GM12878 (cell line): ENCODE data around the gene AFF2. TPM values are rescaled to one million over a fixed set of nuclear protein-coding genes. Genes with fewer than 3 reads are reported as not detected.

Source experiments
- ATAC-seq: fragments of 200-7000 bp; cut with Tn5 transposase; 3 replicates; pipeline ENCODE4 v1.9.1; 2020; ENCODE audit warnings: mild to moderate bottlenecking, moderate library complexity
- BruUV-seq: library from RNA; stranded (reverse); fragments of 400-500 nt; replicated peaks from 2 replicates; lab custom pipeline; 2021; lab: Mats Ljungman, UMichigan
- CTCF ChIA-PET: fragments of 300-600 bp; sonication (Branson Sonifier 250); formaldehyde crosslinking; extraction: SDS; loops from one replicate; lab custom pipeline; 2021; ENCODE audit warnings: inconsistent platforms; lab: Yijun Ruan, JAX
- POLR2A ChIA-PET: fragments of 350-600 bp; formaldehyde crosslinking; extraction: SDS; loops from one replicate; lab custom pipeline; 2021; ENCODE audit warnings: inconsistent platforms; lab: Charles Lee
- RAD21 ChIA-PET: fragments of 300-600 bp; sonication (Branson Sonifier 250); formaldehyde crosslinking; loops from one replicate; lab custom pipeline; 2023; ENCODE audit warnings: antibody characterized with exemption; ENCODE audit not compliant: unreplicated experiment; lab: Charles Lee
- SMC1A ChIA-PET: fragments of 300-600 bp; sonication (Branson Sonifier 250); formaldehyde crosslinking; loops from one replicate; lab custom pipeline; 2023; ENCODE audit not compliant: unreplicated experiment, uncharacterized antibody; lab: Charles Lee
- DNase-seq: peaks from one replicate; pipeline ENCODE4 v3.0.0-alpha.2; 2011; ENCODE audit warnings: low read depth, low spot score
- FAIRE-seq: peaks from 3 replicates; lab custom pipeline; 2011; peaks lifted over from hg19 to GRCh38; lab: Jason Lieb, UNC
- H2AFZ ChIP-seq: 2 replicates; pipeline ENCODE4 v1.6.0; 2011; ENCODE audit warnings: low read depth, low read length, control low read depth; ENCODE audit not compliant: control insufficient read depth
- H3K27ac ChIP-seq: 2 replicates; pipeline ENCODE4 v1.5.1; 2011; ENCODE audit warnings: control low read depth; ENCODE audit not compliant: control insufficient read depth, insufficient read depth
- H3K27me3 ChIP-seq, 2 experiments: replicated peaks in 1 of 2; 2 replicates each; pipeline versions ENCODE4 v1.6.0 to v1.6.1; 2011; ENCODE audit warnings: low read length in 1 of 2; ENCODE audit not compliant: control insufficient read depth in 2 of 2, insufficient read depth in 2 of 2
- H3K36me3 ChIP-seq, 2 experiments: 2 replicates each; pipeline ENCODE4 v1.5.1; 2011; ENCODE audit warnings: low read length in 1 of 2; ENCODE audit not compliant: control insufficient read depth in 2 of 2, insufficient read depth in 2 of 2
- H3K4me1 ChIP-seq: 2 replicates; pipeline ENCODE4 v1.6.1; 2011; ENCODE audit warnings: mild to moderate bottlenecking, low read length, moderate library complexity, mixed read lengths; ENCODE audit not compliant: control insufficient read depth, insufficient read depth
- H3K4me2 ChIP-seq: 2 replicates; pipeline ENCODE4 v1.6.0; 2011; ENCODE audit warnings: control low read depth; ENCODE audit not compliant: control insufficient read depth, insufficient read depth
- H3K4me3 ChIP-seq: fragments of 200-600 bp; sonication (generic); 2 replicates; pipeline ENCODE4 v1.5.1; 2016
- H3K79me2 ChIP-seq: 2 replicates; pipeline ENCODE4 v1.6.0; 2011; ENCODE audit warnings: low read length; ENCODE audit not compliant: control insufficient read depth, insufficient read depth
- H3K9ac ChIP-seq: 2 replicates; pipeline ENCODE4 v1.8.0; 2011; ENCODE audit warnings: low read length, control low read depth, mixed read lengths; ENCODE audit not compliant: control insufficient read depth, insufficient read depth
- H3K9me3 ChIP-seq: replicated peaks from 3 replicates; pipeline ENCODE4 v1.5.1; 2011; ENCODE audit warnings: mild to moderate bottlenecking, low read length; ENCODE audit not compliant: control insufficient read depth, insufficient read depth
- H4K20me1 ChIP-seq: 2 replicates; pipeline ENCODE4 v1.6.0; 2011; ENCODE audit not compliant: control insufficient read depth, insufficient read depth
- ATF2 ChIP-seq: IDR thresholded peaks from 2 replicates; pipeline ENCODE4 v1.6.1; 2012; ENCODE audit warnings: low read length, inconsistent platforms
- BCL11A ChIP-seq: IDR thresholded peaks from 2 replicates; pipeline ENCODE4 v1.6.1; 2011; ENCODE audit warnings: low read depth, low read length
- KDM1A ChIP-seq: fragments of 200-600 bp; sonication (generic); IDR thresholded peaks from 2 replicates; pipeline ENCODE4 v1.6.1; 2016; ENCODE audit warnings: borderline replicate concordance
- MEF2A ChIP-seq: IDR thresholded peaks from 2 replicates; pipeline ENCODE4 v1.6.1; 2011; ENCODE audit warnings: low read depth, mild to moderate bottlenecking, low read length, moderate library complexity; ENCODE audit not compliant: insufficient read depth
- MYC ChIP-seq: IDR thresholded peaks from 2 replicates; pipeline ENCODE4 v1.6.1; 2011; ENCODE audit warnings: mild to moderate bottlenecking, low read length, moderate library complexity, inconsistent platforms; ENCODE audit not compliant: insufficient read depth, insufficient replicate concordance, insufficient read length, severe bottlenecking
- NRF1 ChIP-seq: conservative IDR thresholded peaks from 2 replicates; pipeline ENCODE4 v1.6.1; 2011; ENCODE audit warnings: mild to moderate bottlenecking, low read depth, low read length, improper control_type of control experiment
- REST ChIP-seq: IDR thresholded peaks from 2 replicates; pipeline ENCODE4 v1.6.1; 2012; ENCODE audit warnings: mild to moderate bottlenecking, low read depth, low read length
- SP1 ChIP-seq: IDR thresholded peaks from one replicate; pipeline ENCODE4 v1.6.1; 2011; ENCODE audit warnings: low read depth, low read length
- STAT1 ChIP-seq: fragments of 450-650 bp; conservative IDR thresholded peaks from 2 replicates; pipeline ENCODE4 v1.6.1; 2014; ENCODE audit warnings: antibody characterized with exemption, mild to moderate bottlenecking
- SUZ12 ChIP-seq: fragments of 200-600 bp; sonication (generic); IDR thresholded peaks from one replicate; pipeline ENCODE4 v1.6.1; 2018; ENCODE audit warnings: antibody characterized with exemption, mild to moderate bottlenecking; ENCODE audit not compliant: unreplicated experiment
- TARDBP ChIP-seq: IDR thresholded peaks from 2 replicates; pipeline ENCODE4 v1.6.1; 2016; ENCODE audit warnings: borderline replicate concordance
- WGBS: methylation state at CpG from one replicate; pipeline ENCODE4 v1.1.6; 2016; ENCODE audit warnings: low lambda C conversion rate; ENCODE audit not compliant: insufficient replicate concordance, insufficient coverage; ENCODE audit errors: missing lambda C conversion rate; 5-methylcytosine and 5-hydroxymethylcytosine counted together
- in situ Hi-C: fragments of 300-500 bp; cut with MboI; formaldehyde crosslinking; loops from 9 replicates; pipeline ENCODE4 v1.14.3; 2018; ENCODE audit warnings: mixed read lengths
- intact Hi-C: fragments of 100-400 bp; cut with micrococcal nuclease; formaldehyde crosslinking; loops from one replicate; pipeline ENCODE4 v1.14.2; 2022; ENCODE audit not compliant: unreplicated experiment
- polyA plus RNA-seq, 11 experiments: library from polyadenylated mRNA; depleted of rRNA in 4 of 11; unstranded in 6 of 11; stranded (reverse) in 5 of 11; fragments of >200 nt; fragmentation: Nextera tagmentation in 4 of 11; fragmentation: Illumina TruSeq in 1 of 11; extraction: Ambion mirVana in 4 of 11; extraction: Trizol in 1 of 11; gene quantifications; 1 replicate in 1 of 11; 2 replicates in 10 of 11; pipeline versions ENCODE4 v1.2.1 to v1.2.3, GENCODE V29; 2011 to 2016; ENCODE audit warnings: inconsistent platforms in 2 of 11, missing spikeins in 2 of 11, low read depth in 1 of 11
- total RNA-seq, 4 experiments: library from RNA; depleted of rRNA in 3 of 4; stranded (reverse); fragments of >200 nt in 3 of 4; fragmentation: Illumina TruSeq in 1 of 4; extraction: Trizol in 1 of 4; gene quantifications; 2 replicates each; pipeline versions ENCODE4 v1.2.1 to v1.2.3, GENCODE V29; 2013 to 2021
- TF ChIP-seq, protein P1 (sequence below): fragments of 450-650 bp; formaldehyde crosslinking; IDR thresholded peaks from 2 replicates; pipeline ENCODE4 v1.5.0; 2022; ENCODE audit warnings: mild to moderate bottlenecking, missing genetic modification characterization

Gene AFF2
- total and polyA plus RNA-seq, 10 of the 15 experiments (the other 5 are each of a cell fraction or from before 2014, with no cell fraction given) = under 0.01 to 0.03 TPM; not detected in 8

- TF ChIP-seq REST = no peak
Observed at GRCh38 chrX:148961985-148962384, 461.6 kb downstream of the AFF2 start (continued).

DNA sequence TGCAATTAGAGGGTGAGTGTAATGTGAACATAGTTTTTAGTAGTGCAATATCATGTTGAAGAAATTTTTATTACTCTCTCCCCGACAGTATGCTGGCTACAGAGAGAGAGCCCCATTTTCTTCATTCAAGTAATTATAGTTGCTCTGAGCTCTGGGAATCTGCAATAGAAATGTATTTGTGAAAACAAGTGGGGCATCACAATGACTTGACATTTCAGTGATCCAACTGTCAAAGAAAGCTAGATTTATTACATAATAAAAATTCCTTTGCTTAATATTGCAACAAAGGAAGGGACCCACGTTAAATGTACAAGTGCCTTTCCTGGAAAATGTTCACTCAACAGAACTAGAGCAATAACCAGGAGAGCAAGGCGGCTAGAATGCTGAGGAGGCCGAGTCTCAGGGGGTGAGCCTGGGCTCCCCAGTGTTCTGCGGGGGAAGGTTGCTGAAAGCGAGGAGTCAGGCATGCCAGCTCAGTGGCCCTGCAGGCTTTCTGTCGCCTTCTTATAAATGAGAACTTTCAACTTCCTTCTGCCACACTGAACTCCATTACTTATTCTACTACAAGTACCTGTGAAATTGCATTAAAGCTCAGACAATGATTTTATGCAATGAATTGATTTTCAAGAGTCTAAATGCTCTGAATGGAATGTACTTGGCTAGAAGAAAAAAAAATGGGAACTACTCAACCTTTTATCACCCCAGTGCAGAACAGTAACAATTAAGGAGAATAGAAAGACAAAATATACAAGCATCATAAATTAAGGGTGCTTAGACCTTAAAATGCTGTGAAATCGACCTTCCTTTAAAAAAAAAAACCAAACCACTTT is 476.4 kb downstream of the AFF2 start:
- 6% methylated on average over 8 of the region's 8 CpGs for WGBS
- ATAC-seq = no peak
- no peak for FAIRE-seq
- Histone ChIP-seq H4K20me1 (no peaks in the 10 kb centered on the region), H3K79me2 (no peaks in the 10 kb centered on the region), H3K9me3 (no peaks in the 10 kb centered on the region), H3K4me3 (no peak overlapping the region), H3K27me3 (no peaks in the 10 kb centered on the region), H3K9ac (no peak overlapping the region), H3K4me2 (no peak overlapping the region), H3K27ac (no peak overlapping the region), H3K36me3 (no peaks in the 10 kb centered on the region), H3K4me1 (no peaks in the 10 kb centered on the region), H2AFZ (no peak overlapping the region)
- no peak for TF ChIP-seq STAT1
- TF ChIP-seq BCL11A = no peak
- no peak for TF ChIP-seq TARDBP
- TF ChIP-seq SP1 = no peak
- TF ChIP-seq MYC = no peak
- TF ChIP-seq MEF2A = no peak
- no peak for TF ChIP-seq SUZ12
- no peak for TF ChIP-seq KDM1A
- TF ChIP-seq ATF2 = no peak
- no peak for TF ChIP-seq NRF1
- TF ChIP-seq, protein P1, sequence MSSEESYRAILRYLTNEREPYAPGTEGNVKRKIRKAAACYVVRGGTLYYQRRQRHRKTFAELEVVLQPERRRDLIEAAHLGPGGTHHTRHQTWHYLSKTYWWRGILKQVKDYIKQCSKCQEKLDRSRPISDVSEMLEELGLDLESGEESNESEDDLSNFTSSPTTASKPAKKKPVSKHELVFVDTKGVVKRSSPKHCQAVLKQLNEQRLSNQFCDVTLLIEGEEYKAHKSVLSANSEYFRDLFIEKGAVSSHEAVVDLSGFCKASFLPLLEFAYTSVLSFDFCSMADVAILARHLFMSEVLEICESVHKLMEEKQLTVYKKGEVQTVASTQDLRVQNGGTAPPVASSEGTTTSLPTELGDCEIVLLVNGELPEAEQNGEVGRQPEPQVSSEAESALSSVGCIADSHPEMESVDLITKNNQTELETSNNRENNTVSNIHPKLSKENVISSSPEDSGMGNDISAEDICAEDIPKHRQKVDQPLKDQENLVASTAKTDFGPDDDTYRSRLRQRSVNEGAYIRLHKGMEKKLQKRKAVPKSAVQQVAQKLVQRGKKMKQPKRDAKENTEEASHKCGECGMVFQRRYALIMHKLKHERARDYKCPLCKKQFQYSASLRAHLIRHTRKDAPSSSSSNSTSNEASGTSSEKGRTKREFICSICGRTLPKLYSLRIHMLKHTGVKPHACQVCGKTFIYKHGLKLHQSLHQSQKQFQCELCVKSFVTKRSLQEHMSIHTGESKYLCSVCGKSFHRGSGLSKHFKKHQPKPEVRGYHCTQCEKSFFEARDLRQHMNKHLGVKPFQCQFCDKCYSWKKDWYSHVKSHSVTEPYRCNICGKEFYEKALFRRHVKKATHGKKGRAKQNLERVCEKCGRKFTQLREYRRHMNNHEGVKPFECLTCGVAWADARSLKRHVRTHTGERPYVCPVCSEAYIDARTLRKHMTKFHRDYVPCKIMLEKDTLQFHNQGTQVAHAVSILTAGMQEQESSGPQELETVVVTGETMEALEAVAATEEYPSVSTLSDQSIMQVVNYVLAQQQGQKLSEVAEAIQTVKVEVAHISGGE = no peak
- RAD21 ChIA-PET = interaction anchor here (1.6 kb wide), 1 partner anchor 19 kb away, joined by 5 read pairs; no protein-coding TSS in a partner anchor
- BruUV-seq = no TSS peak
- POLR2A ChIA-PET = no interaction called here
- DNase-seq = no peak
- in situ Hi-C loops = no loop called here
- SMC1A ChIA-PET = interaction anchor here (0.8 to 3.1 kb wide), 5 partner anchors 10 to 74 kb away, joined by 3 to 10 read pairs (median 7); no protein-coding TSS in a partner anchor
- intact Hi-C loops = no loop called here
- CTCF ChIA-PET = interaction anchor here (0.7 to 1.4 kb wide), 4 partner anchors 9 to 280 kb away, joined by 3 to 5 read pairs (median 4); no protein-coding TSS in a partner anchor
